Airway epithelial cell (primary cell): ENCODE measurements around the gene SBF1. TPM values are rescaled to one million over a fixed set of nuclear protein-coding genes. Genes with fewer than 3 reads are reported as not detected.

ENCODE experiments used
- total RNA-seq: library from RNA; depleted of rRNA; stranded (reverse); fragments of >200 nt; gene quantifications from 2 replicates; pipeline ENCODE4 v1.2.3, GENCODE V29; 2015

The SBF1 gene
- total RNA-seq = 62.7 and 82.7 TPM in 2 replicates

GRCh38 chr22:50474710-50475651 is at the start of gene SBF1:
SBF1 (minus strand) TSS chr22:50475035; CDS start chr22:50474840, 195 bp downstream.

GRCh38 chr22:50507991-50508884 is 33.4 kb upstream of the SBF1 start, which contains the start of gene NCAPH2:
NCAPH2 (plus strand) TSS chr22:50508224; CDS start chr22:50508338, 114 bp downstream.

GRCh38 chr22:50507421-50507990 is 32.7 kb upstream of the SBF1 start, which contains the start of gene LMF2:
LMF2 (minus strand) TSS chr22:50507702; CDS start chr22:50507675, 27 bp downstream.

GRCh38 chr22:50486561-50487289 is 11.9 kb upstream of the SBF1 start, which contains the start of gene MIOX:
MIOX (plus strand) TSS chr22:50486859; CDS start chr22:50486898, 39 bp downstream.

GRCh38 chr22:50481440-50482106 is 6.7 kb upstream of the SBF1 start, which contains the start of gene ADM2:
ADM2 (plus strand) TSS chr22:50481543; CDS start chr22:50481848, 305 bp downstream.

Other genes with a start within 250 kb of the SBF1 start
- gene TUBGCP6, start 230.0 kb downstream of the SBF1 start, total RNA-seq = 14.5 and 25.8 TPM in 2 replicates
- gene HDAC10, start 223.8 kb downstream of the SBF1 start, total RNA-seq = 26.7 and 37.4 TPM in 2 replicates
- 17.8 and 19.5 TPM in 2 replicates for gene MAPK12, start 213.4 kb downstream of the SBF1 start, total RNA-seq
- gene MAPK11, start 204.7 kb downstream of the SBF1 start, total RNA-seq = 3.5 and 7.8 TPM in 2 replicates
- 184 and 221 TPM in 2 replicates for gene PLXNB2, start 167.4 kb downstream of the SBF1 start, total RNA-seq
- 0.37 and 1.3 TPM in 2 replicates for gene DENND6B, start 148.0 kb downstream of the SBF1 start, total RNA-seq
- gene PPP6R2, start 131.7 kb downstream of the SBF1 start, total RNA-seq = 45.2 and 49.7 TPM in 2 replicates
- gene ADM2, start 6.5 kb upstream of the SBF1 start, total RNA-seq = 1.4 and 1.6 TPM in 2 replicates
- gene MIOX, start 11.8 kb upstream of the SBF1 start, total RNA-seq = not detected in 2 replicates
- 46.5 and 55.9 TPM in 2 replicates for gene LMF2, start 32.7 kb upstream of the SBF1 start, total RNA-seq
- gene NCAPH2, start 33.2 kb upstream of the SBF1 start, total RNA-seq = 38.6 and 55.7 TPM in 2 replicates
- 1.8 TPM in 1 of 2 replicates, not detected in the other for gene SCO2, start 50.6 kb upstream of the SBF1 start, total RNA-seq
- gene TYMP, start 55.0 kb upstream of the SBF1 start, total RNA-seq = 41.4 and 51.3 TPM in 2 replicates
- not detected in 2 replicates for gene KLHDC7B, start 70.9 kb upstream of the SBF1 start, total RNA-seq
- 1.1 TPM in 1 of 2 replicates, not detected in the other for gene SYCE3, start 87.9 kb upstream of the SBF1 start, total RNA-seq
- gene CPT1B, start 103.4 kb upstream of the SBF1 start, total RNA-seq = 1.1 and 1.5 TPM in 2 replicates
- gene CHKB, start 107.8 kb upstream of the SBF1 start, total RNA-seq = 27.2 and 42.6 TPM in 2 replicates
- 0.35 and 0.65 TPM in 2 replicates for gene MAPK8IP2, start 125.8 kb upstream of the SBF1 start, total RNA-seq
- 39.0 and 44.2 TPM in 2 replicates for gene ARSA, start 153.1 kb upstream of the SBF1 start, total RNA-seq
- 1.8 and 3.1 TPM in 2 replicates for gene SHANK3, start 197.8 kb upstream of the SBF1 start, total RNA-seq